Duodenal mucosa (tissue), 2 donors: ENCODE results near the gene ZNF148.

ENCODE experiments used
- H3K27ac ChIP-seq: one replicate; pipeline ENCODE4 v1.7.0; 2013; ENCODE audit warnings: low read depth, low read length
- H3K27me3 ChIP-seq, 2 donors: one replicate each; pipeline ENCODE4 v1.7.0; 2013; ENCODE audit warnings: low read length in 2 of 2, control low read depth in 1 of 2; ENCODE audit not compliant: insufficient read depth in 2 of 2, control insufficient read depth in 1 of 2
- H3K36me3 ChIP-seq, 2 donors: one replicate each; pipeline ENCODE4 v1.7.0; 2013; ENCODE audit warnings: low read length in 2 of 2, control low read depth in 1 of 2; ENCODE audit not compliant: insufficient read depth in 2 of 2, control insufficient read depth in 1 of 2
- H3K4me1 ChIP-seq, 2 donors: one replicate each; pipeline ENCODE4 v1.7.0; 2013; ENCODE audit warnings: low read length in 2 of 2, control low read depth in 1 of 2; ENCODE audit not compliant: insufficient read depth in 2 of 2, control insufficient read depth in 1 of 2
- H3K4me3 ChIP-seq, 2 donors: one replicate each; pipeline ENCODE4 v1.7.0; 2013; ENCODE audit warnings: low read length in 2 of 2, low read depth in 1 of 2
- H3K9ac ChIP-seq, 2 donors: one replicate each; pipeline ENCODE4 v1.7.0; 2013; ENCODE audit warnings: low read length in 2 of 2, low read depth in 1 of 2
- H3K9me3 ChIP-seq, 2 donors: one replicate each; pipeline ENCODE4 v1.7.0; 2013; ENCODE audit warnings: low read length in 2 of 2, control low read depth in 1 of 2; ENCODE audit not compliant: control insufficient read depth in 1 of 2

The ZNF148 gene

GRCh38 chr3:125238759-125239158 lies 136.4 kb downstream of the ZNF148 start:
- peaks cover 0 to under 1% of the 10 kb centered on the region in 2 donors for H3K36me3 ChIP-seq
- no peaks in the 10 kb centered on the region for H3K9me3 ChIP-seq
- no peak overlapping the region for H3K4me3 ChIP-seq
- H3K27ac ChIP-seq, result no peak overlapping the region
- no peaks in the 10 kb centered on the region for H3K27me3 ChIP-seq
- H3K4me1 ChIP-seq, result no peaks in the 10 kb centered on the region
- H3K9ac ChIP-seq, result no peak overlapping the region

- no peak overlapping the region for H3K9ac ChIP-seq
- no peaks in the 10 kb centered on the region for H3K9me3 ChIP-seq
- no peaks in the 10 kb centered on the region for H3K27me3 ChIP-seq
- H3K27ac ChIP-seq, result no peak overlapping the region
- H3K4me1 ChIP-seq, result no peaks in the 10 kb centered on the region
- peaks cover 15 to 18% of the 10 kb centered on the region in 2 donors for H3K36me3 ChIP-seq
- no peak overlapping the region for H3K4me3 ChIP-seq
Observed at GRCh38 chr3:125236331-125236903, 138.7 kb downstream of the ZNF148 start.

GRCh38 chr3:125234831-125235230 lies 140.3 kb downstream of the ZNF148 start:
- Histone ChIP-seq H3K36me3 (peaks cover 15 to 19% of the 10 kb centered on the region in 2 donors), H3K4me3 (no peak overlapping the region), H3K27me3 (no peaks in the 10 kb centered on the region), H3K27ac (no peak overlapping the region), H3K9ac (no peak overlapping the region), H3K9me3 (no peaks in the 10 kb centered on the region), H3K4me1 (no peaks in the 10 kb centered on the region)

GRCh38 chr3:125232401-125232800 lies 142.7 kb downstream of the ZNF148 start:
- no peaks in the 10 kb centered on the region for H3K9me3 ChIP-seq
- H3K9ac ChIP-seq, result no peak overlapping the region
- H3K4me3 ChIP-seq, result no peak overlapping the region
- H3K36me3 ChIP-seq, result peaks cover 15 to 22% of the 10 kb centered on the region in 2 donors
- no peaks in the 10 kb centered on the region for H3K4me1 ChIP-seq
- H3K27ac ChIP-seq, result no peak overlapping the region
- no peaks in the 10 kb centered on the region for H3K27me3 ChIP-seq

GRCh38 chr3:125231895-125232294 lies 143.2 kb downstream of the ZNF148 start:
- Histone ChIP-seq H3K27ac (no peak overlapping the region), H3K27me3 (no peaks in the 10 kb centered on the region), H3K9me3 (no peaks in the 10 kb centered on the region), H3K36me3 (peaks cover 15 to 22% of the 10 kb centered on the region in 2 donors), H3K4me1 (no peaks in the 10 kb centered on the region), H3K9ac (no peak overlapping the region), H3K4me3 (no peak overlapping the region)

- H3K36me3 ChIP-seq, result peaks cover 18 to 24% of the 10 kb centered on the region in 2 donors
- H3K27me3 ChIP-seq, result no peaks in the 10 kb centered on the region
- H3K9me3 ChIP-seq, result no peaks in the 10 kb centered on the region
- H3K27ac ChIP-seq, result no peak overlapping the region
- H3K4me3 ChIP-seq, result no peak overlapping the region
- H3K4me1 ChIP-seq, result no peaks in the 10 kb centered on the region
- no peak overlapping the region for H3K9ac ChIP-seq
Observed at GRCh38 chr3:125229707-125230106, 145.4 kb downstream of the ZNF148 start.

GRCh38 chr3:125229168-125229567 lies 146.0 kb downstream of the ZNF148 start:
- no peak overlapping the region for H3K9ac ChIP-seq
- no peaks in the 10 kb centered on the region for H3K27me3 ChIP-seq
- H3K27ac ChIP-seq, result no peak overlapping the region
- H3K36me3 ChIP-seq, result peaks cover 18 to 24% of the 10 kb centered on the region in 2 donors
- H3K4me3 ChIP-seq, result no peak overlapping the region
- H3K9me3 ChIP-seq, result no peaks in the 10 kb centered on the region
- no peaks in the 10 kb centered on the region for H3K4me1 ChIP-seq

GRCh38 chr3:125221831-125222230 lies 153.3 kb downstream of the ZNF148 start:
- Histone ChIP-seq H3K27me3 (no peaks in the 10 kb centered on the region), H3K9me3 (no peaks in the 10 kb centered on the region), H3K36me3 (peaks cover 3% of the 10 kb centered on the region in 2 donors), H3K27ac (no peak overlapping the region), H3K9ac (no peak overlapping the region), H3K4me3 (no peak overlapping the region), H3K4me1 (peaks cover 12 to 16% of the 10 kb centered on the region in 2 donors)

- Histone ChIP-seq H3K4me1 (peaks cover 12 to 16% of the 10 kb centered on the region in 2 donors), H3K9ac (no peak overlapping the region), H3K36me3 (peaks cover 2 to 3% of the 10 kb centered on the region in 2 donors), H3K27me3 (no peaks in the 10 kb centered on the region), H3K27ac (no peak overlapping the region), H3K4me3 (no peak overlapping the region), H3K9me3 (no peaks in the 10 kb centered on the region)
Observed at GRCh38 chr3:125220727-125221429, 154.2 kb downstream of the ZNF148 start.

- Histone ChIP-seq H3K9me3 (no peaks in the 10 kb centered on the region), H3K27me3 (no peaks in the 10 kb centered on the region), H3K4me3 (no peak overlapping the region), H3K36me3 (peaks cover 0 to 3% of the 10 kb centered on the region in 2 donors), H3K9ac (no peak overlapping the region), H3K4me1 (peaks cover 12 to 16% of the 10 kb centered on the region in 2 donors), H3K27ac (no peak overlapping the region)
Observed at GRCh38 chr3:125220183-125220582, 154.9 kb downstream of the ZNF148 start.
